HTR-8/SVneo (cell line): Measurements from ENCODE around the gene SRSF4.
A peak's percentile ranks its signal among the peaks of the same experiment; 100 is the strongest.
"Not testable (repeated sequence)": the region's sequence is repeated elsewhere in the genome, so short reads cannot be mapped to it uniquely, and the experiment has no call there.

Source experiments
- DNase-seq: peaks from one replicate; pipeline ENCODE4 v3.0.0; 2011; ENCODE audit warnings: low spot score, mixed read lengths; ENCODE audit not compliant: insufficient read length
- FAIRE-seq: peaks from 2 replicates; lab custom pipeline; 2011; peaks lifted over from hg19 to GRCh38; lab: Jason Lieb, UNC

The SRSF4 gene

GRCh38 chr1:29181413-29182225 lies at the start of gene SRSF4:
Gene SRSF4, minus strand, starts transcription at chr1:29181900. Its CDS starts 148 bp downstream, at chr1:29181752.
- FAIRE-seq (peak; percentile 95), DNase-seq (peak; percentile 97)

- DNase-seq (peak; percentile 87), FAIRE-seq (peak; percentile 91)
These were observed 49.1 kb upstream of the SRSF4 start, which contains the start of gene MECR for GRCh38 chr1:29230553-29231378. Gene MECR, minus strand, starts transcription at chr1:29230934. Its CDS starts 28 bp downstream, at chr1:29230906.

- DNase-seq (no peak), FAIRE-seq (no peak)
These were observed 48.5 kb upstream of the SRSF4 start for GRCh38 chr1:29230204-29230552.

- no peak for DNase-seq
- no peak for FAIRE-seq
These were observed 45.8 kb upstream of the SRSF4 start for GRCh38 chr1:29227511-29227910.

GRCh38 chr1:29225361-29225760 lies 43.7 kb upstream of the SRSF4 start:
- no peak for FAIRE-seq
- no peak for DNase-seq

GRCh38 chr1:29224356-29224837 lies 42.7 kb upstream of the SRSF4 start:
- FAIRE-seq (no peak), DNase-seq (no peak)

- FAIRE-seq (no peak), DNase-seq (no peak)
These were observed 41.8 kb upstream of the SRSF4 start for GRCh38 chr1:29223521-29223920.

GRCh38 chr1:29222686-29223085 lies 41.0 kb upstream of the SRSF4 start:
- no peak for DNase-seq
- no peak for FAIRE-seq

GRCh38 chr1:29222260-29222659 lies 40.6 kb upstream of the SRSF4 start:
- not testable (repeated sequence) for DNase-seq, FAIRE-seq

GRCh38 chr1:29221296-29221695 lies 39.6 kb upstream of the SRSF4 start:
- no peak for DNase-seq
- no peak for FAIRE-seq

- FAIRE-seq, result no peak
- DNase-seq, result no peak
These were observed 36.5 kb upstream of the SRSF4 start for GRCh38 chr1:29218223-29218622.

- FAIRE-seq (no peak), DNase-seq (no peak)
These were observed 35.9 kb upstream of the SRSF4 start for GRCh38 chr1:29217633-29218032.

- DNase-seq (no peak), FAIRE-seq (no peak)
These were observed 31.4 kb upstream of the SRSF4 start for GRCh38 chr1:29213055-29213454.

- no peak for DNase-seq
- no peak for FAIRE-seq
These were observed 29.7 kb upstream of the SRSF4 start for GRCh38 chr1:29211086-29212030.

- FAIRE-seq (no peak), DNase-seq (no peak)
These were observed 28.8 kb upstream of the SRSF4 start for GRCh38 chr1:29210278-29211085.

GRCh38 chr1:29209173-29209572 lies 27.5 kb upstream of the SRSF4 start:
- no peak for DNase-seq
- no peak for FAIRE-seq

GRCh38 chr1:29208442-29208841 lies 26.7 kb upstream of the SRSF4 start:
- no peak for DNase-seq
- no peak for FAIRE-seq

- FAIRE-seq (peak; percentile 96), DNase-seq (peak; percentile 95)
These were observed 21.1 kb upstream of the SRSF4 start for GRCh38 chr1:29202584-29203340.
